ENCODE results near the gene CCDC73.
A peak's percentile ranks its signal among the peaks of the same experiment; 100 is the strongest.

- TF ChIP-seq CTCF (IDR thresholded peaks at IDR 0.05; ENCODE audit: insufficient read depth, low read depth, low read length) (peak; percentile 32), EZH2 (IDR thresholded peaks at IDR 0.05; ENCODE audit: insufficient read depth, low read length) (no peak)
These were observed 207.8 kb downstream of the CCDC73 start for GRCh38 chr11:32586576-32587190.
